SHP77 (cell line): ENCODE results near the gene GUCA2A.

Source experiments
- DNase-seq, 2 experiments: peaks; one replicate each; lab custom pipeline; 2025; lab: John Stamatoyannopoulos, UW

GUCA2A gene

GRCh38 chr1:42153624-42154023 lies 10.9 kb downstream of the GUCA2A start:
- no peak for DNase-seq

- no peak for DNase-seq
Observed at GRCh38 chr1:42152907-42153600, 11.5 kb downstream of the GUCA2A start, which contains the start of gene GUCA2B. GUCA2B (plus strand) TSS chr1:42153410; CDS start chr1:42153451, 41 bp downstream.

GRCh38 chr1:42152119-42152518 lies 12.4 kb downstream of the GUCA2A start:
- no peak for DNase-seq

GRCh38 chr1:42150651-42151050 lies 13.9 kb downstream of the GUCA2A start:
- no peak for DNase-seq

- DNase-seq, result no peak
Observed at GRCh38 chr1:42148166-42148565, 16.4 kb downstream of the GUCA2A start.

GRCh38 chr1:42146626-42147320 lies 17.8 kb downstream of the GUCA2A start:
- DNase-seq, result peak; percentile 64 to 72

GRCh38 chr1:42145764-42146625 lies 18.6 kb downstream of the GUCA2A start:
- DNase-seq, result no peak

GRCh38 chr1:42145389-42145716 lies 19.2 kb downstream of the GUCA2A start:
- no peak for DNase-seq

GRCh38 chr1:42144711-42145388 lies 19.7 kb downstream of the GUCA2A start:
- no peak for DNase-seq

GRCh38 chr1:42143896-42144710 lies 20.4 kb downstream of the GUCA2A start:
- no peak for DNase-seq

- peak in 1 of 2 experiments; percentile 2 for DNase-seq
Observed at GRCh38 chr1:42142894-42143675, 21.5 kb downstream of the GUCA2A start.

GRCh38 chr1:42141978-42142377 lies 22.6 kb downstream of the GUCA2A start:
- no peak for DNase-seq

GRCh38 chr1:42140191-42140590 lies 24.4 kb downstream of the GUCA2A start:
- DNase-seq, result no peak

- no peak for DNase-seq
Observed at GRCh38 chr1:42139444-42139843, 25.1 kb downstream of the GUCA2A start.

- no peak for DNase-seq
Observed at GRCh38 chr1:42138586-42138985, 26.0 kb downstream of the GUCA2A start.

- no peak for DNase-seq
Observed at GRCh38 chr1:42137766-42138165, 26.8 kb downstream of the GUCA2A start.

GRCh38 chr1:42136466-42136865 lies 28.1 kb downstream of the GUCA2A start:
- DNase-seq, result no peak

GRCh38 chr1:42135426-42135825 lies 29.1 kb downstream of the GUCA2A start:
- no peak for DNase-seq

- DNase-seq, result no peak
Observed at GRCh38 chr1:42133809-42134526, 30.6 kb downstream of the GUCA2A start.

GRCh38 chr1:42133390-42133789 lies 31.2 kb downstream of the GUCA2A start:
- no peak for DNase-seq
